HepG2 (cell line): ENCODE results near the gene CALD1. TPM values are rescaled to one million over a fixed set of nuclear protein-coding genes. Genes with fewer than 3 reads are reported as not detected.

ENCODE experiments used
- ATAC-seq: fragments of 200-7000 bp; cut with Tn5 transposase; 3 replicates; pipeline ENCODE4 v1.9.1; 2020; ENCODE audit warnings: mild to moderate bottlenecking, moderate library complexity
- BruUV-seq: library from RNA; stranded (reverse); fragments of 400-500 nt; replicated peaks from 2 replicates; lab custom pipeline; 2021; lab: Mats Ljungman, UMichigan
- CTCF ChIA-PET: fragments of 300-600 bp; formaldehyde crosslinking; extraction: SDS; loops from one replicate; lab custom pipeline; 2021; ENCODE audit warnings: low total read pairs, inconsistent platforms, low intra/inter-chr PET ratio; lab: Yijun Ruan, JAX
- POLR2A ChIA-PET: fragments of 350-600 bp; sonication (Branson Sonifier 250); formaldehyde crosslinking; loops from one replicate; lab custom pipeline; 2020; ENCODE audit warnings: antibody characterized with exemption, inconsistent platforms; lab: Yijun Ruan, JAX
- DNase-seq: peaks from one replicate; pipeline ENCODE4 v3.0.0-alpha.2; 2015; ENCODE audit warnings: low spot score
- FAIRE-seq: peaks from 3 replicates; lab custom pipeline; 2011; peaks lifted over from hg19 to GRCh38; lab: Jason Lieb, UNC
- H2AFZ ChIP-seq: one replicate; pipeline ENCODE4 v1.6.1; 2011; ENCODE audit warnings: low read length, inconsistent platforms
- H3K27ac ChIP-seq: fragments of 300-600 bp; 3 replicates; pipeline ENCODE4 v1.8.0; 2011; ENCODE audit warnings: mixed run types, mild to moderate bottlenecking, mixed read lengths, low read length, inconsistent platforms; ENCODE audit not compliant: insufficient read depth; ENCODE audit errors: extremely low read length
- H3K27me3 ChIP-seq, 2 experiments: fragments of 200-600 bp in 1 of 2; 2 replicates in 1 of 2; 3 replicates in 1 of 2; pipeline versions ENCODE4 v1.6.0 to v1.8.0; 2011; ENCODE audit warnings: low read length in 2 of 2, mild to moderate bottlenecking in 2 of 2, moderate library complexity in 2 of 2, inconsistent platforms in 1 of 2; ENCODE audit not compliant: insufficient read depth in 2 of 2, control insufficient read depth in 1 of 2
- H3K36me3 ChIP-seq, 2 experiments: fragments of 200-600 bp in 1 of 2; replicated peaks in 1 of 2; 2 replicates in 1 of 2; 3 replicates in 1 of 2; pipeline versions ENCODE4 v1.5.1 to v1.8.0; 2011; ENCODE audit warnings: low read length in 2 of 2, inconsistent platforms in 1 of 2; ENCODE audit not compliant: insufficient read depth in 2 of 2, control insufficient read depth in 1 of 2
- H3K4me1 ChIP-seq: 2 replicates; pipeline ENCODE4 v1.5.1; 2012; ENCODE audit warnings: low read length, inconsistent platforms; ENCODE audit not compliant: insufficient read depth
- H3K4me2 ChIP-seq: 2 replicates; pipeline ENCODE4 v1.6.0; 2011; ENCODE audit warnings: low read depth, low read length, inconsistent platforms
- H3K4me3 ChIP-seq, 3 experiments: fragments of 200-600 bp in 1 of 3; sonication (generic), shearing (Covaris generic) in 1 of 3; replicated peaks in 1 of 3; 2 replicates each; pipeline ENCODE4 v1.5.1; 2011 to 2016; ENCODE audit warnings: low read length in 3 of 3, inconsistent platforms in 2 of 3, low read depth in 2 of 3, mild to moderate bottlenecking in 2 of 3, control low read depth in 1 of 3, mixed read lengths in 1 of 3; ENCODE audit not compliant: insufficient read depth in 1 of 3
- H3K79me2 ChIP-seq: one replicate; pipeline ENCODE4 v1.6.1; 2011; ENCODE audit warnings: low read length, inconsistent platforms; ENCODE audit not compliant: insufficient read depth
- H3K9ac ChIP-seq: 2 replicates; pipeline ENCODE4 v1.6.0; 2011; ENCODE audit warnings: mild to moderate bottlenecking, low read depth, low read length, inconsistent platforms; ENCODE audit not compliant: insufficient read depth
- H3K9me3 ChIP-seq: 2 replicates; pipeline ENCODE4 v1.5.1; 2012; ENCODE audit warnings: mild to moderate bottlenecking, low read length
- H4K20me1 ChIP-seq: 2 replicates; pipeline ENCODE4 v1.6.0; 2011; ENCODE audit warnings: inconsistent platforms, mild to moderate bottlenecking, low read length, moderate library complexity; ENCODE audit not compliant: insufficient read depth
- KDM2A ChIP-seq: sonication (generic); formaldehyde crosslinking; IDR thresholded peaks from 2 replicates; pipeline ENCODE4 v1.4.0; 2020; ENCODE audit warnings: low read depth, missing genetic modification reagents, borderline replicate concordance
- KDM3A ChIP-seq: IDR thresholded peaks from 2 replicates; pipeline ENCODE4 v1.6.1; 2018; ENCODE audit warnings: low read depth, missing compliant biosample characterization
- KDM4B ChIP-seq: sonication (generic); formaldehyde crosslinking; IDR thresholded peaks from 2 replicates; pipeline ENCODE4 v1.4.0; 2020; ENCODE audit warnings: missing genetic modification reagents
- RAD21 ChIP-seq: fragments of 450-650 bp; formaldehyde crosslinking; IDR thresholded peaks from 2 replicates; pipeline ENCODE4 v1.5.0; 2020; ENCODE audit warnings: mild to moderate bottlenecking
- TARDBP ChIP-seq: sonication (generic); formaldehyde crosslinking; IDR thresholded peaks from 2 replicates; pipeline ENCODE4 v1.8.0; 2022; ENCODE audit warnings: mild to moderate bottlenecking, missing genetic modification reagents
- ZNF333 ChIP-seq: sonication (generic); formaldehyde crosslinking; IDR thresholded peaks from 2 replicates; pipeline ENCODE4 v1.4.0; 2020; ENCODE audit warnings: mild to moderate bottlenecking, missing genetic modification reagents, borderline replicate concordance
- WGBS: methylation state at CpG from one replicate; pipeline ENCODE4 v1.1.6; 2017; ENCODE audit warnings: low lambda C conversion rate; 5-methylcytosine and 5-hydroxymethylcytosine counted together
- in situ Hi-C: cut with HindIII; loops from 2 replicates; pipeline ENCODE4 v1.10.0; 2017; ENCODE audit warnings: low pct_unique_long_range_greater_than_20kb; ENCODE audit not compliant: extremely low pct_ligation_motif_present
- intact Hi-C: fragments of 100-400 bp; cut with micrococcal nuclease; formaldehyde crosslinking; loops from one replicate; pipeline ENCODE4 v1.10.0; 2022; ENCODE audit not compliant: unreplicated experiment
- polyA plus RNA-seq, 8 experiments: library from polyadenylated mRNA; depleted of rRNA in 3 of 8; stranded (reverse) in 7 of 8; unstranded in 1 of 8; fragments of >200 nt; fragmentation: Illumina TruSeq in 4 of 8; extraction: Trizol in 4 of 8; gene quantifications; 2 replicates each; pipeline versions ENCODE4 v1.2.1 to v1.2.3, GENCODE V29; 2011 to 2016; ENCODE audit warnings: low read depth in 4 of 8, missing spikeins in 1 of 8, mixed read lengths in 1 of 8; ENCODE audit not compliant: insufficient read depth in 1 of 8
- total RNA-seq, 5 experiments: library from RNA; depleted of rRNA; stranded (reverse); fragments of >200 nt; fragmentation: Illumina TruSeq; extraction: Trizol; gene quantifications; 2 replicates each; pipeline ENCODE4 v1.2.3, GENCODE V29; 2016; ENCODE audit warnings: low read depth in 1 of 5
- TF ChIP-seq, protein P1 (sequence below): IDR thresholded peaks from 2 replicates; pipeline ENCODE4 v1.6.1; 2016; ENCODE audit warnings: low read depth, missing genetic modification reagents, missing compliant biosample characterization
- TF ChIP-seq, protein P2 (sequence below): sonication (generic); formaldehyde crosslinking; IDR thresholded peaks from 2 replicates; pipeline ENCODE4 v1.8.0; 2022; ENCODE audit warnings: mild to moderate bottlenecking, missing genetic modification reagents, moderate library complexity
- TF ChIP-seq, protein P3 (sequence below): sonication (generic); formaldehyde crosslinking; IDR thresholded peaks from 2 replicates; pipeline ENCODE4 v1.5.0; 2020; ENCODE audit warnings: mild to moderate bottlenecking, missing genetic modification reagents
- TF ChIP-seq, protein P4 (sequence below): sonication (generic); formaldehyde crosslinking; IDR thresholded peaks from 2 replicates; pipeline ENCODE4 v1.4.0; 2020; ENCODE audit warnings: low read depth, mild to moderate bottlenecking, missing genetic modification reagents
- TF ChIP-seq, protein P5 (sequence below): sonication (generic); formaldehyde crosslinking; IDR thresholded peaks from 2 replicates; pipeline ENCODE4 v1.8.1; 2023; ENCODE audit warnings: missing genetic modification reagents, inconsistent platforms, borderline replicate concordance
- TF ChIP-seq, protein P6 (sequence below): sonication (generic); formaldehyde crosslinking; IDR thresholded peaks from 2 replicates; pipeline ENCODE4 v1.5.1; 2020; ENCODE audit warnings: mild to moderate bottlenecking, moderate library complexity, missing genetic modification reagents

Gene CALD1
- total and polyA plus RNA-seq, 2 of the 13 experiments (the other 11 are each of a cell fraction or from before 2014, with no cell fraction given), result 53.0 to 112 TPM

DNA sequence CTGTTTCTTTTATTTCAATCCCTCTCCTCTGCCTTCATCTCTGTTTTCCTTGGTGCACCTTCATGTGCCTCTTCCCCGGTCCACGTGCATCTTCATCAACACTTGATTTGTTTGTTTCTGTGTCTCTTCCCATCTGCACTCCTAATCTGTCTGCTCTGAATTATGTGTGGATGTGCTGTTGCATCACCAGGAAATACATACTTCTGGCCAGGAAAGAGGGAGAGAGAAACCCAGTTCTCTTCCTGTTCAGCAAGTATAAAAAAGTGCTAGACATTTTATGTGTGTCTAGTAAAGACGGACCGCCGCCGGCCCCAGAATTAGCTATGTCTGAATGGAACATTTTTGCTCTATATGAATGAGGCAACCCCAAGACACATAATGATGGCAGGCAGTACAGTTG lies 93.8 kb downstream of the CALD1 start:
- DNase-seq, result no peak
- no peak overlapping the region for H2AFZ ChIP-seq
- no peaks in the 10 kb centered on the region for H3K79me2 ChIP-seq
- H3K36me3 ChIP-seq, result no peaks in the 10 kb centered on the region
- FAIRE-seq, result no peak
- in situ Hi-C loops (no loop called here), intact Hi-C loops (no loop called here)
- no peak overlapping the region for H3K4me2 ChIP-seq
- no peaks in the 10 kb centered on the region for H3K4me1 ChIP-seq
- 92% methylated on average over 6 of the region's 6 CpGs for WGBS
- no peaks in the 10 kb centered on the region for H3K9me3 ChIP-seq
- no TSS peak for BruUV-seq
- no peak overlapping the region for H3K27ac ChIP-seq
- POLR2A ChIA-PET, result no interaction called here
- no peaks in the 10 kb centered on the region for H4K20me1 ChIP-seq
- H3K9ac ChIP-seq, result no peak overlapping the region
- CTCF ChIA-PET, result no interaction called here
- no peaks in the 10 kb centered on the region for H3K27me3 ChIP-seq
- no peak for ATAC-seq
- H3K4me3 ChIP-seq, result no peak overlapping the region
- TF ChIP-seq ZNF333 (CRISPR knock-in tag), result no peak
- TF ChIP-seq, protein P1, sequence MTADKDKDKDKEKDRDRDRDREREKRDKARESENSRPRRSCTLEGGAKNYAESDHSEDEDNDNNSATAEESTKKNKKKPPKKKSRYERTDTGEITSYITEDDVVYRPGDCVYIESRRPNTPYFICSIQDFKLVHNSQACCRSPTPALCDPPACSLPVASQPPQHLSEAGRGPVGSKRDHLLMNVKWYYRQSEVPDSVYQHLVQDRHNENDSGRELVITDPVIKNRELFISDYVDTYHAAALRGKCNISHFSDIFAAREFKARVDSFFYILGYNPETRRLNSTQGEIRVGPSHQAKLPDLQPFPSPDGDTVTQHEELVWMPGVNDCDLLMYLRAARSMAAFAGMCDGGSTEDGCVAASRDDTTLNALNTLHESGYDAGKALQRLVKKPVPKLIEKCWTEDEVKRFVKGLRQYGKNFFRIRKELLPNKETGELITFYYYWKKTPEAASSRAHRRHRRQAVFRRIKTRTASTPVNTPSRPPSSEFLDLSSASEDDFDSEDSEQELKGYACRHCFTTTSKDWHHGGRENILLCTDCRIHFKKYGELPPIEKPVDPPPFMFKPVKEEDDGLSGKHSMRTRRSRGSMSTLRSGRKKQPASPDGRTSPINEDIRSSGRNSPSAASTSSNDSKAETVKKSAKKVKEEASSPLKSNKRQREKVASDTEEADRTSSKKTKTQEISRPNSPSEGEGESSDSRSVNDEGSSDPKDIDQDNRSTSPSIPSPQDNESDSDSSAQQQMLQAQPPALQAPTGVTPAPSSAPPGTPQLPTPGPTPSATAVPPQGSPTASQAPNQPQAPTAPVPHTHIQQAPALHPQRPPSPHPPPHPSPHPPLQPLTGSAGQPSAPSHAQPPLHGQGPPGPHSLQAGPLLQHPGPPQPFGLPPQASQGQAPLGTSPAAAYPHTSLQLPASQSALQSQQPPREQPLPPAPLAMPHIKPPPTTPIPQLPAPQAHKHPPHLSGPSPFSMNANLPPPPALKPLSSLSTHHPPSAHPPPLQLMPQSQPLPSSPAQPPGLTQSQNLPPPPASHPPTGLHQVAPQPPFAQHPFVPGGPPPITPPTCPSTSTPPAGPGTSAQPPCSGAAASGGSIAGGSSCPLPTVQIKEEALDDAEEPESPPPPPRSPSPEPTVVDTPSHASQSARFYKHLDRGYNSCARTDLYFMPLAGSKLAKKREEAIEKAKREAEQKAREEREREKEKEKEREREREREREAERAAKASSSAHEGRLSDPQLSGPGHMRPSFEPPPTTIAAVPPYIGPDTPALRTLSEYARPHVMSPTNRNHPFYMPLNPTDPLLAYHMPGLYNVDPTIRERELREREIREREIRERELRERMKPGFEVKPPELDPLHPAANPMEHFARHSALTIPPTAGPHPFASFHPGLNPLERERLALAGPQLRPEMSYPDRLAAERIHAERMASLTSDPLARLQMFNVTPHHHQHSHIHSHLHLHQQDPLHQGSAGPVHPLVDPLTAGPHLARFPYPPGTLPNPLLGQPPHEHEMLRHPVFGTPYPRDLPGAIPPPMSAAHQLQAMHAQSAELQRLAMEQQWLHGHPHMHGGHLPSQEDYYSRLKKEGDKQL (CRISPR knock-in tag), result no peak
- TF ChIP-seq, protein P2, sequence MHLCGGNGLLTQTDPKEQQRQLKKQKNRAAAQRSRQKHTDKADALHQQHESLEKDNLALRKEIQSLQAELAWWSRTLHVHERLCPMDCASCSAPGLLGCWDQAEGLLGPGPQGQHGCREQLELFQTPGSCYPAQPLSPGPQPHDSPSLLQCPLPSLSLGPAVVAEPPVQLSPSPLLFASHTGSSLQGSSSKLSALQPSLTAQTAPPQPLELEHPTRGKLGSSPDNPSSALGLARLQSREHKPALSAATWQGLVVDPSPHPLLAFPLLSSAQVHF (CRISPR knock-in tag), result no peak
- TF ChIP-seq KDM3A (CRISPR knock-in tag), result no peak
- TF ChIP-seq, protein P3, sequence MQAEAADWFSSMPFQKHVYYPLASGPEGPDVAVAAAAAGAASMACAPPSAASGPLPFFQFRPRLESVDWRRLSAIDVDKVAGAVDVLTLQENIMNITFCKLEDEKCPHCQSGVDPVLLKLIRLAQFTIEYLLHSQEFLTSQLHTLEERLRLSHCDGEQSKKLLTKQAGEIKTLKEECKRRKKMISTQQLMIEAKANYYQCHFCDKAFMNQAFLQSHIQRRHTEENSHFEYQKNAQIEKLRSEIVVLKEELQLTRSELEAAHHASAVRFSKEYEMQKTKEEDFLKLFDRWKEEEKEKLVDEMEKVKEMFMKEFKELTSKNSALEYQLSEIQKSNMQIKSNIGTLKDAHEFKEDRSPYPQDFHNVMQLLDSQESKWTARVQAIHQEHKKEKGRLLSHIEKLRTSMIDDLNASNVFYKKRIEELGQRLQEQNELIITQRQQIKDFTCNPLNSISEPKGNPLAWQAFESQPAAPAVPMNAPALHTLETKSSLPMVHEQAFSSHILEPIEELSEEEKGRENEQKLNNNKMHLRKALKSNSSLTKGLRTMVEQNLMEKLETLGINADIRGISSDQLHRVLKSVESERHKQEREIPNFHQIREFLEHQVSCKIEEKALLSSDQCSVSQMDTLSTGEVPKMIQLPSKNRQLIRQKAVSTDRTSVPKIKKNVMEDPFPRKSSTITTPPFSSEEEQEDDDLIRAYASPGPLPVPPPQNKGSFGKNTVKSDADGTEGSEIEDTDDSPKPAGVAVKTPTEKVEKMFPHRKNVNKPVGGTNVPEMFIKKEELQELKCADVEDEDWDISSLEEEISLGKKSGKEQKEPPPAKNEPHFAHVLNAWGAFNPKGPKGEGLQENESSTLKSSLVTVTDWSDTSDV (CRISPR knock-in tag), result no peak
- no peak for TF ChIP-seq RAD21 (CRISPR knock-in tag)
- no peak for TF ChIP-seq KDM4B (CRISPR knock-in tag)
- TF ChIP-seq KDM2A, result no peak
- TF ChIP-seq, protein P4, sequence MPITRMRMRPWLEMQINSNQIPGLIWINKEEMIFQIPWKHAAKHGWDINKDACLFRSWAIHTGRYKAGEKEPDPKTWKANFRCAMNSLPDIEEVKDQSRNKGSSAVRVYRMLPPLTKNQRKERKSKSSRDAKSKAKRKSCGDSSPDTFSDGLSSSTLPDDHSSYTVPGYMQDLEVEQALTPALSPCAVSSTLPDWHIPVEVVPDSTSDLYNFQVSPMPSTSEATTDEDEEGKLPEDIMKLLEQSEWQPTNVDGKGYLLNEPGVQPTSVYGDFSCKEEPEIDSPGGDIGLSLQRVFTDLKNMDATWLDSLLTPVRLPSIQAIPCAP (CRISPR knock-in tag), result no peak
- no peak for TF ChIP-seq TARDBP (CRISPR knock-in tag)
- TF ChIP-seq, protein P5, sequence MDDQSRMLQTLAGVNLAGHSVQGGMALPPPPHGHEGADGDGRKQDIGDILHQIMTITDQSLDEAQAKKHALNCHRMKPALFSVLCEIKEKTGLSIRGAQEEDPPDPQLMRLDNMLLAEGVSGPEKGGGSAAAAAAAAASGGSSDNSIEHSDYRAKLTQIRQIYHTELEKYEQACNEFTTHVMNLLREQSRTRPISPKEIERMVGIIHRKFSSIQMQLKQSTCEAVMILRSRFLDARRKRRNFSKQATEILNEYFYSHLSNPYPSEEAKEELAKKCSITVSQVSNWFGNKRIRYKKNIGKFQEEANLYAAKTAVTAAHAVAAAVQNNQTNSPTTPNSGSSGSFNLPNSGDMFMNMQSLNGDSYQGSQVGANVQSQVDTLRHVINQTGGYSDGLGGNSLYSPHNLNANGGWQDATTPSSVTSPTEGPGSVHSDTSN (CRISPR knock-in tag), result no peak
- TF ChIP-seq, protein P6, sequence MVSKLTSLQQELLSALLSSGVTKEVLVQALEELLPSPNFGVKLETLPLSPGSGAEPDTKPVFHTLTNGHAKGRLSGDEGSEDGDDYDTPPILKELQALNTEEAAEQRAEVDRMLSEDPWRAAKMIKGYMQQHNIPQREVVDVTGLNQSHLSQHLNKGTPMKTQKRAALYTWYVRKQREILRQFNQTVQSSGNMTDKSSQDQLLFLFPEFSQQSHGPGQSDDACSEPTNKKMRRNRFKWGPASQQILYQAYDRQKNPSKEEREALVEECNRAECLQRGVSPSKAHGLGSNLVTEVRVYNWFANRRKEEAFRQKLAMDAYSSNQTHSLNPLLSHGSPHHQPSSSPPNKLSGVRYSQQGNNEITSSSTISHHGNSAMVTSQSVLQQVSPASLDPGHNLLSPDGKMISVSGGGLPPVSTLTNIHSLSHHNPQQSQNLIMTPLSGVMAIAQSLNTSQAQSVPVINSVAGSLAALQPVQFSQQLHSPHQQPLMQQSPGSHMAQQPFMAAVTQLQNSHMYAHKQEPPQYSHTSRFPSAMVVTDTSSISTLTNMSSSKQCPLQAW (CRISPR knock-in tag), result no peak
